Measurements from ENCODE around the gene PTPRN2.

PTPRN2 gene

DNA sequence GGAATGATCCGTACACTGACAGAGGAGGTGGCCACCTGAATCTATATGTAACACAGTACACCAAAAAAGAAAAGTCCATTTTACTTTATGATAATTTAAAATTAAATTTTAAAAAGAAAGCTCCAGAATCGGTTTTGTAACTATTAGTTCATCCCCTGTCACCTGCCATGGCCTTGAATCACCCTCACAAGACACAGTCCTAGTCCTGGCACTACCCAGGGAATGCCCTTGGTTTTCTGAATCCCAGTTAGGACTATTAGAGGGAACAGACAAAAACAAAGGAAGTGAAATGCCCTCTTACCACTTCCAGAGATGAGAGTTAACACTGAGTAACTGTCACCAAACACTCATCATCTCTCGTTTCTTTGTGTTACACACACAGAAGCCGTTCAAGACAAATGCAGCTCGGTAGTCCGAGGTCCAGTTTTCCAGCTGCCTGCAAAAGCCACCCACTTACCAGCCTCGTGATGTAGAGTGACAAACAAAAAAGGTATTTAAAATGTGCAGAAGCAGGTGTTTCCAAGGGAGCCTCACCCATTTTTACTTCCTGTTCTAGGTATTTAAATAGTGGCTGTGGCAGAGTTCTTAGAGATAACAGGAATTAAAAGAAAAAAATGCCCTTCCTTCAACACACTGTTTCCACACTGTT, 6.1 kb downstream of the PTPRN2 start:
- FAIRE-seq: no peak

DNA sequence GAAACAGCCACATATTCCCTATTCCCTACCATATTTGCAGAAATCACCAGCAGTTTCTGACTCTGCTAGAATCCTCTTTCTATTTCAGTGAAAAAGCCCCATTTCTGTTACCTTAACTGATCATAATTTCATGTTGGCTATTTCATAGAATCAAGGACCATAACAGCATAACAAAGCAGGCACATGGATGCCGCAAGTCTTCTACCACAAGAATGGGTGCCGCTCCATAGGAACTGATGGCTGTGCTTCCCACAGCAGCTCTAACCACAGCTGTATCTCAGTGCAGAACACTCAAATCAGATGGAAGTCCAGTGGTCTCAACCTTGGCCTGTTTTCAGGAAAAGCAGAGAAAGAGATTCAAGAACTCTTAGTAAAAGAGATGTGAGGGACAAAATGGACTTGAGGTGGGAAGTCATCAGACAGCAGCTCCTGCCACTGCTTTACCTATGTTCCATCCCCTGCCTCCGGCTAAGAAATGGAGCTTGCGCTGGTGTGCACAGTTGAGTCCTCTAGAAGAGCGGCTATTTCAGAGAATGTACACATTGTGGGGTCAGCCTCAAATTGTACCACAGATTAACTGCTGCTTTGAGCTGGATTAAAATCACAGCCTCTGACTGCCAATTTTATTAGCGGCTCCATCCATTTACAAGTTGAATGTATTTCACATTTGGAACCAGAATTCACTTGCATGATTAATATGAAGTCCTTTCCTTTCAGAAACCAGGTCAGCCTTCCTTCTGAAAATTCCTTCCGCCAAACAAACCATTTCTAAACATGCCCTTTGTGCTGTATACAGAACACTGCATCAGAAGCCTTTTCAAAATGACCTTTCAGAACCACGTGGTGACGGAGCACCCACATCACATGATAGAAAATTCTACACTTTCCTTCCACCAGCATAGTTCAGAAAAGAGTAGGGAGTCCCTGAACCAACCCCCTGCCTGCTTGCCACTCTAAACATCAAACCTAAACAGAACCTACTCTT, 7.7 kb downstream of the PTPRN2 start:
- FAIRE-seq (no peak), DNase-seq (ENCODE audit: insufficient read length, low spot score) (no peak)

More for the DNA sequence above, 6.1 kb downstream of the PTPRN2 start:
- no peak for DNase-seq (ENCODE audit: insufficient read length, low spot score)

DNA sequence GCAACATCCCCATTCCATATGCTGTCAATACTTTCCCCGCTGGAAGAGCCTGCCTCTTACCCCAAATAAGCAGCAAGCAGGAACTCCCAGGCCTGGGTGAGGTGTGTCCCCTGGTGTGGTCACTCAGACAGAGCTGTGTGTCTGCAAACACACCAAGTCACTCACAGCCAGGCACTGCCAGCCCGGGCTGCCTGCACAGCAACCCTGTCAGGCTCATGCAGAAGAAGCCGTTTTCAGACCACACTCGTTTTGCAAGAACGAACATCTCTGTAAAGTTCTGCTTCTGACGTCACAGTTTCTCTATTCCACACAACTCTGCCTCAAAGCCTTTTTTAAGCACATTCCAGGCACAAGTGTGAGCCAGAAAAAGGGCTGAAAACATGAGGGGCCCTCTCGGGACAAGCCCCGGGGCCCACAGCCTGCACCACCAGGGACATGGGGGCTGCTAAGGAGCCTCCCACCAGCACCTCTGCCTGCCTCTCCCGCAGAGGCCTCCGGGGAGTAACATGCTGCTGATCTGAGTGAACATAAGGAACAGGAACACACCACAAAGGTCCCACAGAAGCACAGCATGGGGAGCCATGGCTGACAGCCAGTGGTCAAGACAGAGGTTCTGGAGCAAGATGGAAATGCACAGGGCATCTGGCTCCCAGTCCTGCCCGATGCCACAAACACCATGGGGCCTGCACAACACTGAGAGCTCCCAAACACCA, 11.4 kb downstream of the PTPRN2 start:
- no peak for FAIRE-seq
- no peak for DNase-seq (ENCODE audit: insufficient read length, low spot score)

DNA sequence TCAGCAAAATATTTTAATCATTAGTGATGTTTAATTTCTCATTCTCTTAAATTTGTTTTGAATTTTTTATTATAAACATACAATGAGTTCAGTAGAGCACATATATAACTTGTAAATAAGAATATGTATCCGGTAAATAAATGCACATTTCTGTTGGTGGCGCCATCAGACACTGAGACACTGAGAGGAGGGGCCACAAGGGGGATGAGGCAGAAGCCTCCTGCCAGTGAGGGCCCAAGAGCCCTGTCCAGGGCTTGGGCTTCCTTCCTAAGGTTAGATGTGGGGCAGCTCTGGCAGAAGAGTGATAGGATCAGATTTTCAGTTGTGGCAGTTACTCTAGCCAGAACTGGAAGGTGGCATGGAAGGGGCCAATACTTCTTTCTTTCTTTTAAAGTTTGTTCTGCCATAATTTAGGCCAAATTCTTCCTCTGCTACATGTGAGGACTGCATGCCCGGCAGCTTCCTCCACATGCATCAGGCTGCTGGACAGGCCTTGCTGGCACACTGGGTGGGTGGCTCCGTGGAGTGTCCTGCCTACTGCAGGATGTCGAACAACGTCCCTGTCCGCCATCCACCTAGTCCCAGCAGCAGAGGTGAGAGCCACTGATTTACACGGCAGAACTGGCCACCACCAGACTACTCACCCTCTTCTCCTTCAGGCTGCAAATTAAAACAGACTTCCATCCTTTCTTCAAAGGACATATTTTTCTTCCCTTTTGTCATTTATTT, 13.2 kb downstream of the PTPRN2 start:
- FAIRE-seq: no peak

DNA sequence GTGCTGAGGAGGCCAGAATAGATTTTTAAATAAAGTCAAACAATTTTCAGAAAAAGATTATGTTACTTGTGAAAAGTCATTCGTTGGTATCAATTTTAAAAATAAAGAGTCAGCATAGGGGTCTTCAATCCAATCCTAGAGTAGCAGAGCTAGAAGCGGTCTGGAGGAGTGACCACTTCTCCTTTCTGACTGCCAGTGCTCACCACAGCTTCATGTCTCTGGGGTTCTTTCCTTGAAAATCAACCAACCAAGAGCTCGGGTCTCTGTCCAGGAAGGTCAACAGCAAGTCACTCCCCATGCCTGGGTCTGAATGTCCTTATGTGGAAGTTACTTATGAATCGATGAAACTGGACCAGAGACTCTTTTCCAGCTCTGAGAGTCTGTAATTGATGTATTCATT, 14.3 kb downstream of the PTPRN2 start:
- DNase-seq (ENCODE audit: insufficient read length, low spot score) (no peak), FAIRE-seq (no peak)

More for the DNA sequence above, 13.2 kb downstream of the PTPRN2 start:
- DNase-seq (ENCODE audit: insufficient read length, low spot score): no peak

DNA sequence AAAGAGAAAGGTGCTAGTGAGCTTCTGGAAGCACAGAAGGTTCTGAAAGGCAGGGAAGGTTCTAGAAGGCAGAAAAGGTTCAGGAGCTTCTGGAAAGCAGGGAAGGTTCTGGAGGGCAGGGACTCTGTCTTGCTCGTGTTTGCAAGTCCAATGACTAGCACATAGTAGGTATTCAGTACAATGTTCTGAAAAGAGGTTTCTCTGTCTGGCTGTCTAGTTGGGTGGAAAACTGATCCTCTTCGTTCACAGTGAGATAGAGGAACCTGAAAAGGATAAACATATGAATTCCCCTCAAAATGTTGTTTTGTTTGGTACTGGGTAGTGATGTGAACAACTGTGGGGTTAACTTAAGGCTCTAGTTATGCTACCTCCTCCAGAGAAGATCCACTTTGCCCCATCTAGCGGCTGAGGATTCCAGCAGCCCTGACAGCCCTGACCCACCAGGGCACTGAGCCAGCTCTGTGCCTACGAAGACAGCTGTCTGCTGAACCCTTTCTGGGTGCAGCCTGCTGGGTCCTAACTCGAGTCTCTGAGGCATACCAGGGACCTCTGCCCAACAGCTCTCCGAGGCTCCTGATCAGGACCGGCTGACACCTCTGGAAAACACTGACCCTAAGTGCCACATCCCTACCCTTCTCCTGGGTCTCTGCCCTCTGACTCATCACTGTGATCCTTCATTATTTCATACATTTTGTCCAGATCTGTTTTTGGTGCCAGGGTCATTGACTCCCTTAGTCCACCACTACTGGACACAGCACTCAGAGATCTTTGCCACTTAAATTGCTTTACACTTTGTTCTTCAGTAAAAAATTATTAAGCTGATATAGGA, 15.4 kb downstream of the PTPRN2 start:
- no peak for FAIRE-seq
- DNase-seq (ENCODE audit: insufficient read length, low spot score): no peak

DNA sequence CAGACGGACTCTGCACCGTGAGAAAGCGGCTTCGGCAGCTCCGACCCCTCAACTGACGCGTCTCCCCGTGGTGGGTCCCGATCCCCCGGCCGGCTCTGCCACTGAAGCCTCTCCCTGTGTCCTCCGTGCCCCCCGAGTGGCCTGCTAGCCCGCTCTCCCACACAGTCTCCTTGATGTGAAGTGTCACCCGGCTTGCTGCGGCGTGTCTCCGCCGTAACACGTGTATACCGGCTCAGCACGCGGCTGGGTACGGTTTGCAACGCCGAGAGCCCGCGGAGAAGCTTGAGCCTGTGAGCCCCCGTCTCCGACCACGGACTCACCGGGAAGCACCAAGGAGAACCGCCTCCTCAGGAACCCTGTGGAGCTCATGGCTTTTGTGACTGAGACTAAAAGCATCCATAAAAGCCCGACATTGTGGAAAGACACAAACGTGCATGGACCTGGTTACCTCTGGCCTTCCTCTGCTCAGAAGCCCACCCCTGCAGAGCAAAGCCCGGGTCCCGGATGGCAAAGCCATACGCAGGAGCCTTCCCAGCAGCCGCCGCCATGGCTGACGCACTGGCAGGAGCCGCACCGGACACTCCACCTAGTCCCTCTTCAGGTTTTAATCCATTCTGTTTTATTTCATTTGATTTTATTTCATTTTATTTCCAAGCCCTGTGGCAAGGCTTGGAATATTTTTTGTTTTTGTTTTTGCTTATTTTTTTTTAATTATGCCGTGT, 17.0 kb downstream of the PTPRN2 start:
- no peak for DNase-seq (ENCODE audit: insufficient read length, low spot score)
- FAIRE-seq: no peak

DNA sequence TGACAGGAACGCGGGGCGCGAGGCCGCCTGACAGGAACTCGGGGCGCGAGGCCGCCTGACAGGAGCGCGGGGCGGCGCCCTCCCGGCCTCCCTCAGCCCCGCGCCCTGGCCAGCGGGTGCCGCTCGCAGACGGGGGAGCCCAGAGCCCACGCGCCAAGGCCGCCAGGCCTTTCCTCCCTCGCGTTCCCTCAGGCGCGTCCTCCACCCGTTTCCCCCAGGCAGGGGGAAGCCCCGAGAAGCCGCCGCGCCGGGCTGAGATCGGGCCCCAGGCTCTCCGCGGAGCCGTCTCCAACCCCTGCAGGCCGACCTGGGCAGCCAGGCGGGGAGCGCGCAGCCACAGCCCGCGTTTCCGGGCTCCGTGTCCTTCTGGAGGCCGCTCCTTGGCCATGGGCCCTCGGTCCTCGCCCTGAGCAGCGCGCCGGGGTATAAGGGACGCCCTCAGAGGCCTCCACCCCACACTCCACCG, 17.7 kb downstream of the PTPRN2 start:
- FAIRE-seq (no peak), DNase-seq (ENCODE audit: insufficient read length, low spot score) (no peak)

DNA sequence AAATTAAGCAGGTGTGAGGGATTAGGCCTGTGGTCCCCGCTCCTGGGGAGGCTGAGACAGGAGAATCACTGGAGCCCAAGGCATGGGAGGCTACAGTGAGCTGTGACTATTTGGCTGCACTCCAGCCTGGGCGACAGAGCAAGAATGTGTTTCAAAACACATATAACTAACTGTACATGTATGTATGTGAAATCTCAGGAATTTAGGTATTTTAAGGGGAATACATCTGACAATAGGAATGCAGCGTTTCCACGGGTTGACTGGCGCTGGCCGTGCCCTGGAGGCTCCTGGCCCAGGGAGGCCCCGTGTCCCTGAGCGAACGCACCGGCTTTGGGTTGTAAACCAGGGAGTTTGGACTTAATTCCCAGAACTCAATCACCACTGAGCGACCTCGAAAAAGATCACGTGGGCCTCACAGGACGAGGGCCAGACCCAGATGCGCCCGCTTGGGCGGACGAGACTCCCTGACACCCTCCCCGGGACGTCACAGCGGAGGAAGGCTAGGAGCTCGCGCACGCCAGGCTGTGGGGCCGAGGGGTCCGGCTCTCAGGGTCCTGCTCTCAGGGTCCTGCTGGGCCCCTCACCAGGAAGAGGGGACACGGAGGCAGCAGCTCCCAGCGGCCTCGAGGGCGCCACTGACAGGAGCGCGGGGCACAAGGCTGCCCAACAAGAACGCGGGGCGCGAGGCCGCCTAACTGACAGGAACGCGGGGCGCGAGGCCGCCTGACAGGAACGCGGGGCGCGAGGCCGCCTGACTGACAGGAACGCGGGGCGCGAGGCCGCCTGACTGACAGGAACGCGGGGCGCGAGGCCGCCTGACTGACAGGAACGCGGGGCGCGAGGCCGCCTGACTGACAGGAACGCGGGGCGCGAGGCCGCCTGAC, 18.4 kb downstream of the PTPRN2 start:
- DNase-seq (ENCODE audit: insufficient read length, low spot score) (no peak), FAIRE-seq (no peak)

DNA sequence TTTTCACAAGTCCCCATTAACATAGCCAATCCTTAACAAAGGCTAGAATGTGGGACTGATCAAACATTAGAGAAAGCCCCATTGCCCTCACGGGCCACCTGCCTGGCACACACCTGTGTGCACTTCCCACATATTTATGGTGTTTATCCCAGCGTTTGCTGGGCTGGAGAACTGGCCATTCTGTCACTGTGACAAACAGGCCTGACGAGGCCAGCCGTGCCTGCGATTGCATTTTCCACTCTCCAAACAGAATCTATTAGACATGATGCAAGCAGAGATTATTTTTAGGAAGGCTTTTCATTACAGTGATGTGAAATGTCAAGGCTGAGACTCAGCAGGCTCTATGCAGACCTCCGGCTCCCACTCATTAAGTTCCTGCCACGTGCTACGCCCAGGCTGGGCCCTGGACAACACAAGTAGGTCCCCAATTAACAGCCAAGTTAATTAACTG, 20.4 kb downstream of the PTPRN2 start:
- FAIRE-seq: no peak
- no peak for DNase-seq (ENCODE audit: insufficient read length, low spot score)

DNA sequence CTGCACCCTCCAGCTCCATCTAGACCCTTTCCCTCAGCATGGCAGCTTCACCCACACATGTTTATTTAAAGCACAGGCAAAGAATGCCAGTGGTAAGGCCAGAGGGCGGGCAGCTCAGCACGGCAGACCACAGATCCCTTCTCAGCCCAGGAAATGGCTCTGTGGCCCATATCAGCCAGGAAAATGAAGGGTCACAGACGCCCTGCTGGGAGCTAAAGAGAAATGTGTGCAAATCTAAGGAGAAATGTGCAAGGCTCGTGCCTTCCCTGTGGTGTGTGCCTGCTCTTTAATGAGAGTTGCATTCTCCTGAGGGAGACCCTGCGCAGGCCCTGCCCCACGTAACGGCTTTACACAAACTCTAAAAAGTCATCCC, 23.0 kb downstream of the PTPRN2 start:
- DNase-seq (ENCODE audit: insufficient read length, low spot score) (no peak), FAIRE-seq (no peak)

DNA sequence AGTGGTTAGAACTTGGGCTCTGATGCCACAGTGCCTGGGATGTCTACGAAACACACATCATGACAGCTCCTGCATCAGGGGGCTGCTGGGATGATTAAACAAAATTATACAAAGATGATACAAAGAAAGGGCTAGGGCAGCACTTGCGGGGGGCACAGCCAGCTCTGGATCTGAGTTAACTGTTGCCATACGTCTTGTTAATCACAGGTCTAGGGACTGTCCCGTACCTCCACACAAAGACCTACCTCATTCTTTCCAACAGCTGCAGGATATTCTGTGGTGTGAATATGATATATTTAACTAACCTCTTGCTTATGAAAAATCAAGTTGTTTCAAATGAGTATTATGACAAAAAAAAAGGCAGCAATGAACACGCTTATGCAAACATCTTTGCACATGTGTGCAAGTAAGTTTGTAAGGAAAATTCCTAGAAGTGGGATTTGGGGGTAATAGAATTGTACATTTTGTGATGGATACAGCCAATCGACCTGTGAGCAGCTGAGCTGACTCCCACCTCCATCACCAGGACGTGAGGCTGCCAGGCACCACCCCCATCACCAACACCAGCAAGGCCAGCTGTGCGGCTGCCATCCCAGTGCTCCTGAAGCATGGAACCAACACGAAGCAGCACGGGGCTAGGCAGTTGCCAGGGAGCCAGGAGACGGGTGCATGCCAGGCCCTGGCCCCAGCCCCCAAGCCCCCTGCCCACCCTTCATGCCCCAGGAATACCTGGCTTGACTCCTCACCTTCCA, 23.5 kb downstream of the PTPRN2 start:
- FAIRE-seq (no peak), DNase-seq (ENCODE audit: insufficient read length, low spot score) (no peak)

DNA sequence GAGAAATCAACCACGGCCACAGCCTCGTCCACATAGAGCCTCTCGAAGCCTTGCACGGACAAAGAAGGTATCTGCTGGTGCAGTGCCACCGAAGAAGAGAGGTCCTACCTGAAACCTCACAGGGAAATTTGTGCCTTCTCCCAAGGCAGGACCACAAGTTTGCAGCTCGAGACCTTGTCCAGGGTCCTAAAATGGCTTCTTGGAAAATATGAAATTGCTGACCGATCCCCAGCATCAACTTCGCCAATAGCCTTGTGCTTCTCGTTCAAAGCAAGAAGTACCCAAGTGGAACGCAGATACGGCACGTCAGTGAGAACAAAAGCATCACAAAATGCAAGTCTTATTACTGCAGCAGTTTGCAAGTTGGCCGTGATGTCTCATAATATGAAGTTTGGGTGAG, 24.6 kb downstream of the PTPRN2 start:
- FAIRE-seq: no peak
- no peak for DNase-seq (ENCODE audit: insufficient read length, low spot score)

DNA sequence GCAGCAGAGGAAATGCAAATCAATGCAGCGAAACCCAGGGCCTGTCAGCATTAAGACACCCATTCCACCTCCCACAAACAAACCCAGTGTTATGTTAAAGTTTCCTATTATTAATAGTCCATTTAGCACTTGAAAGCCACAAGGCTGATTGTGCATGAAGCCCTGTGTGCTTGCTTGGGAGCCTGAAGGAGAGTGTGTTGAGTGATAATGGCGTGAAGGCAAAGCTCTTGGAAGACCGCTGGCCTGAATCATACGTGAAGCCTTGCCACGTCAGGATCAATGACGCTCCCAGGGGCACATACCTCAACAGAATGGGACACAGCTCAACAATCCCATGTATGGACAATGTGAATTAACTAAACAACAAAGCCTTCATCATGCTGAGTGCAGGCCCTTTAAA, 25.1 kb downstream of the PTPRN2 start:
- DNase-seq (ENCODE audit: insufficient read length, low spot score) (no peak), FAIRE-seq (no peak)

DNA sequence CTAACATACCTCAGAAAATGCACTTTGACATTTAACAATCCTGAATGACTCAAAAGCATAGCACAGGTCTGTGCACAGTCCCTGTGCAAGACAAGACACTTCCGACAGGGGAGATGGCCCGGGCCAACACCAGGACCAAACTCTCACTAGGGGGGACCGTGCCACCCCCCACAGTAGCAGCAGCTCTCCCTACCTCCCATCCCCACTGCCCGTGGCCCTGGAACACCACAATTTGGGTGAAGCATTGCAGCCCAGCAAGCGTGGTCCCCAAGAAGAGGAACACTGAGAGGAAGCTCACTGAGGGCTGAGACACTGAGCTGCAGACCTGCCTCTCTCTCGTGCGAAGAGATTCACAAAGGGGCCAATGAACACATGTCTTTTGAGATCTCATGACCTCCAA, 26.0 kb downstream of the PTPRN2 start:
- no peak for DNase-seq (ENCODE audit: insufficient read length, low spot score)
- no peak for FAIRE-seq

DNA sequence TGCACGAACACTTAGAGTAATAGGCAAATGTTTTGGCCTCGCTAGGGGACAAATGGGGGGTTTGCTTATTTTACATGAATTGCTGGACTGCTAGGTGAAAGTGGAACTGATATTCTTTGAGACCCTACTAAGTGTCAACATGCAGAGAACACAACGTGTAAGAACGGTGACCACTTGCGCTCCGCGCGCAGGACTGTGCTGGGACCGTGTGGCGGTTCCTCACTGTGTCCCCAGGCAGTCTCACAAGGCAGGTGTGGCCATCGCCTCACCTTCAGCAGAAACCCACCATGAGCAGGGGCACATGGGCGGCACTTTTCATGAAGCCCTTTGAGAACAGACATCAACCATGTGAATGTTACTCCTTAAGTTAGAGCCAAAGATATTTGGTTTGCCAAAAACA, 27.2 kb downstream of the PTPRN2 start:
- DNase-seq (ENCODE audit: insufficient read length, low spot score): no peak
- FAIRE-seq: no peak

DNA sequence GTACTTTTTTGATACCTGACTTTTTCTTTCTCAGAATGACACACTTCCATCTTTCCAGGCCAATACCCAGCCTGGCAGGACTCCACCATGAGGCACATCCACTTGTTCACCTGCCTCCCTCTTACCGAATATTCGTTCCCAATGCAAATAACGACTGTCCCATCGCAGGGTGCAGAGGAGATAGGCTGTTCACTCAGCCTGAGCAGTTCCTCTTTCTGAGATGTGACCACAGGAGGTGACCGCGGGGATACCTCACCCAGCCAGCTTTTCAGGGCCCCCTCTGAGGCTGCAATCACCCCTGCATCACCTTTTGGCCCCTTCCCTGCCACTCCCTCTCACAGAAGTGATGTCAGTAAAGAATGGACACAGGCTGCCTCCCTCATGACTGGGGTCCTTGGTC, 28.3 kb downstream of the PTPRN2 start:
- no peak for FAIRE-seq
- no peak for DNase-seq (ENCODE audit: insufficient read length, low spot score)
